ENCODE data around the gene TMEM182. TPM values are rescaled to one million over a fixed set of nuclear protein-coding genes. Genes with fewer than 3 reads are reported as not detected.

The TMEM182 gene
- total RNA-seq, 1 donor from 2014 or later: 6.1 TPM

GRCh38 chr2:102755284-102755683 lies 6.5 kb upstream of the TMEM182 start:
- DNase-seq (ENCODE audit: low read depth): no peak
- no peak for FAIRE-seq
- Histone ChIP-seq H3K4me3 (ENCODE audit: low read depth, low read length) (no peak overlapping the region), H3K27me3 (ENCODE audit: control insufficient read depth, insufficient read depth, low read length) (no peaks in the 10 kb centered on the region), H3K36me3 (ENCODE audit: control insufficient read depth, insufficient read depth, low read length) (no peaks in the 10 kb centered on the region)
- no peak for TF ChIP-seq CTCF (IDR thresholded peaks at IDR 0.05; ENCODE audit: insufficient read depth, low read length, severe bottlenecking)

GRCh38 chr2:102758439-102758838 lies 3.4 kb upstream of the TMEM182 start:
- Histone ChIP-seq H3K36me3 (ENCODE audit: control insufficient read depth, insufficient read depth, low read length) (no peaks in the 10 kb centered on the region), H3K4me3 (ENCODE audit: low read depth, low read length) (no peak overlapping the region), H3K27me3 (ENCODE audit: control insufficient read depth, insufficient read depth, low read length) (no peaks in the 10 kb centered on the region)
- DNase-seq (ENCODE audit: low read depth) (no peak), FAIRE-seq (no peak)
- TF ChIP-seq CTCF (IDR thresholded peaks at IDR 0.05; ENCODE audit: insufficient read depth, low read length, severe bottlenecking): no peak

- Histone ChIP-seq H3K27me3 (ENCODE audit: control insufficient read depth, insufficient read depth, low read length) (no peaks in the 10 kb centered on the region), H3K36me3 (ENCODE audit: control insufficient read depth, insufficient read depth, low read length) (no peaks in the 10 kb centered on the region), H3K4me3 (ENCODE audit: low read depth, low read length) (no peak overlapping the region)
- FAIRE-seq (no peak), DNase-seq (ENCODE audit: low read depth) (peak; percentile 11)
- TF ChIP-seq CTCF (IDR thresholded peaks at IDR 0.05; ENCODE audit: insufficient read depth, low read length, severe bottlenecking): no peak
Observed at GRCh38 chr2:102764083-102764482, 2.3 kb downstream of the TMEM182 start.

DNA sequence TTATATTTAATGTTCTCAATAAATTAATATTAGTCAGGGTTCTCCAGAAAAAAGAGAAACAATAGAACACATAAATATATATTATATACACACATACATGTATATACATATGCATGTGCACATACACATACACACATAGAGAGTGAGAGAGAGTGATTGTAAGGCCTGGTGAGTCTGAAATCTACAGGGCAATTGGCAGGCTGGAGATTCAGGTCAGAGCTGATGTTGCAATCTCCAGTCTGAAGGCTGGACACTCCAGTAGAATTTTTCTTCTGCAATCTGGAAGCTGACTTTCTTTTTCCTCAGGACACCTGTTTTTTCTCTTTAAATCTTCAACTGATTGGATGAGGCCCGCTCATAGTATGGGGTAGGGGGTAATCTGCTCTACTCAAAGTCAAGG lies 3.2 kb downstream of the TMEM182 start:
- no peaks in the 10 kb centered on the region for H3K36me3 ChIP-seq (ENCODE audit: control insufficient read depth, insufficient read depth, low read length)
- H3K27me3 ChIP-seq (ENCODE audit: control insufficient read depth, insufficient read depth, low read length): no peaks in the 10 kb centered on the region
- no peak for TF ChIP-seq CTCF (IDR thresholded peaks at IDR 0.05; ENCODE audit: insufficient read depth, low read length, severe bottlenecking)
- DNase-seq (ENCODE audit: low read depth): no peak
- H3K4me3 ChIP-seq (ENCODE audit: low read depth, low read length): no peak overlapping the region
- FAIRE-seq: no peak

- DNase-seq (ENCODE audit: low read depth) (no peak), FAIRE-seq (no peak)
- H3K27me3 ChIP-seq (ENCODE audit: control insufficient read depth, insufficient read depth, low read length): no peaks in the 10 kb centered on the region
- TF ChIP-seq CTCF (IDR thresholded peaks at IDR 0.05; ENCODE audit: insufficient read depth, low read length, severe bottlenecking): no peak
- no peak overlapping the region for H3K4me3 ChIP-seq (ENCODE audit: low read depth, low read length)
- no peaks in the 10 kb centered on the region for H3K36me3 ChIP-seq (ENCODE audit: control insufficient read depth, insufficient read depth, low read length)
Observed at GRCh38 chr2:102768253-102768652, 6.4 kb downstream of the TMEM182 start.

- DNase-seq (ENCODE audit: low read depth): no peak
- TF ChIP-seq CTCF (IDR thresholded peaks at IDR 0.05; ENCODE audit: insufficient read depth, low read length, severe bottlenecking): no peak
- FAIRE-seq: no peak
- H3K36me3 ChIP-seq (ENCODE audit: control insufficient read depth, insufficient read depth, low read length): no peaks in the 10 kb centered on the region
- H3K27me3 ChIP-seq (ENCODE audit: control insufficient read depth, insufficient read depth, low read length): no peaks in the 10 kb centered on the region
- no peak overlapping the region for H3K4me3 ChIP-seq (ENCODE audit: low read depth, low read length)
Observed at GRCh38 chr2:102768892-102769291, 7.1 kb downstream of the TMEM182 start.
